Endothelial cell (in vitro differentiated cells): ENCODE data around the gene MS4A7. TPM values are rescaled to one million over a fixed set of nuclear protein-coding genes. Genes with fewer than 3 reads are reported as not detected.

ENCODE experiments used
- DNase-seq: peaks from one replicate; pipeline ENCODE4 v3.0.0; 2021; ENCODE audit warnings: low spot score
- H3K27ac Mint-ChIP-seq: one replicate; pipeline ENCODE4 v1.8.0; 2021; ENCODE audit warnings: mixed read lengths, inconsistent platforms; ENCODE audit not compliant: unreplicated experiment
- H3K27me3 Mint-ChIP-seq: one replicate; pipeline ENCODE4 v1.8.0; 2021; ENCODE audit warnings: mild to moderate bottlenecking, moderate library complexity, mixed read lengths, inconsistent platforms; ENCODE audit not compliant: unreplicated experiment
- H3K36me3 Mint-ChIP-seq: one replicate; pipeline ENCODE4 v1.8.0; 2021; ENCODE audit warnings: mild to moderate bottlenecking, low read depth, mixed read lengths, inconsistent platforms; ENCODE audit not compliant: unreplicated experiment
- H3K4me1 Mint-ChIP-seq: one replicate; pipeline ENCODE4 v1.8.0; 2021; ENCODE audit warnings: mild to moderate bottlenecking, mixed read lengths, inconsistent platforms; ENCODE audit not compliant: unreplicated experiment
- H3K4me3 Mint-ChIP-seq: one replicate; pipeline ENCODE4 v1.8.0; 2021; ENCODE audit warnings: mild to moderate bottlenecking, mixed read lengths, inconsistent platforms; ENCODE audit not compliant: unreplicated experiment
- H3K9me3 Mint-ChIP-seq: one replicate; pipeline ENCODE4 v1.8.0; 2021; ENCODE audit warnings: mixed read lengths, inconsistent platforms; ENCODE audit not compliant: unreplicated experiment
- CTCF ChIP-seq: fragments of 200-600 bp; sonication (generic); IDR thresholded peaks from one replicate; pipeline ENCODE4 v1.5.0; 2021; ENCODE audit warnings: antibody characterized with exemption; ENCODE audit not compliant: unreplicated experiment
- total RNA-seq: library from RNA; stranded (reverse); fragmentation: NEBNext Ultra II Directional; extraction: Animal tissue kit (Norgen Biotek cat#: 25700); gene quantifications from one replicate; pipeline ENCODE4 v1.2.1, GENCODE V29; 2021; ENCODE audit not compliant: unreplicated experiment

Gene MS4A7
- total RNA-seq, 1 donor from 2014 or later, result not detected

DNA sequence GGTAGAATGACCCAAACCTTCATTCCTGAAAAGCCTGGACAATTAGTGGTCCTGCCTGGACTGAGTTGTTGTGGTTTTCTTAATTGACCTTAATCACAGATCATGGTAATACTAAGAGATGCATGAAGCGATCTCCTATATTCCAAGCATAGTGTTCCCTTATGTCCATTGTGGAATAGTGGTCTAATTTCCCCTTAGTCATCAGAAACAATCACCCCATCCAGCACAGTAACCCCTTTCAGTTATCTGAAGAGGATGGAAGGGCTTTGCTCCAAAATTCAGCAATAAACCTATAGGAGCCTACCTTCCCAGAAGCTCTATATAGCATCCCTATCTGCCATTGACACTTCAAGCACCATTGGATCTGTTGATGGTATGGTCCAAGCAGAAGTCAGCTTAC, 44.3 kb downstream of the MS4A7 start:
- Mint-ChIP-seq H3K9me3 (no peaks in the 10 kb centered on the region), H3K36me3 (no peaks in the 10 kb centered on the region), H3K4me3 (no peak overlapping the region), H3K4me1 (no peaks in the 10 kb centered on the region), H3K27ac (no peak overlapping the region), H3K27me3 (no peaks in the 10 kb centered on the region)
- DNase-seq, result no peak
- TF ChIP-seq CTCF, result no peak

DNA sequence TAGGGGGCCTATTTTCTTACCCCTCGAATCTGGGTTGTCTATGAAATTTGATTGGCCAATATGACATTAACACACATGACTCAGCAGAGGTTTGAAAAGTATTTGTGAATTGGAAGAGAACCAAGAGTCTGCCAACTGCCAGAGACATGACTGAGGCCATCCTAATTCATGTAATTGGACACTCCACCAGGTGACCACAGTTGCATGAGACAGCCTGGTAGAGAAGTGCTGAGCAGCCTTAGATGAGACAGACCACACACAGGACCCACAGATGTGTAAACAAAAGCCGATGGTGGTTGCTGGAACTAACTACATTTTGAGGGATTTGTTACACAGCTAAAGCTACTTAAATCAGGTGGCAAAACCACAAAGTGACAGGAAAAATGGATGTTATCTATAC, 50.2 kb downstream of the MS4A7 start:
- no peak for DNase-seq
- H3K36me3 Mint-ChIP-seq, result no peaks in the 10 kb centered on the region
- H3K27ac Mint-ChIP-seq, result no peak overlapping the region
- H3K27me3 Mint-ChIP-seq, result peaks cover 2% of the 10 kb centered on the region
- H3K4me1 Mint-ChIP-seq, result no peaks in the 10 kb centered on the region
- H3K9me3 Mint-ChIP-seq, result no peaks in the 10 kb centered on the region
- no peak for TF ChIP-seq CTCF
- no peak overlapping the region for H3K4me3 Mint-ChIP-seq

GRCh38 chr11:60429272-60429671, 50.9 kb downstream of the MS4A7 start, which contains the start of gene MS4A5:
MS4A5 (plus strand) TSS chr11:60429572; CDS start chr11:60429675, 103 bp downstream.
- TF ChIP-seq CTCF, result no peak
- no peaks in the 10 kb centered on the region for H3K9me3 Mint-ChIP-seq

DNA sequence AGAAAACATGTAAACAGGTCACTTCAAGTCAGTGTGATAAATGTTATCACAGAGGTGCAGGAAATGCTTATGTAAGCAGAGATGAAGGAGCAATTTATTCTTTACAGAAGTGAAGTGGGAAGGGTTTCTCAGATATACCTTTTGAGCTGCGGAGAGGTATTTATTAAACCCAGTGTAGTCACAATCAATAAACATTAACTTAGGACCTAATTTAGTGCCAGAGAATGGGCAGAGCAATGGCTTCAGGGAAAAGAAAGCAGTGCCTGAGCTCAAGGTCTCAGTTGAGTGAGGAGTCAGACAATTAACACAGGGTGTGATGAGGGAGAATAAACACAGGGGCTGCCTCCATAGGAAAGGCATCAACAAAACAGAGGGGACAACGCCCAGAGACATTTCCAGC, 52.9 kb downstream of the MS4A7 start:
- DNase-seq, result no peak
- H3K4me1 Mint-ChIP-seq, result no peaks in the 10 kb centered on the region
- no peak for TF ChIP-seq CTCF
- no peak overlapping the region for H3K4me3 Mint-ChIP-seq
- no peak overlapping the region for H3K27ac Mint-ChIP-seq
- peaks cover 2% of the 10 kb centered on the region for H3K27me3 Mint-ChIP-seq
- no peaks in the 10 kb centered on the region for H3K9me3 Mint-ChIP-seq
- H3K36me3 Mint-ChIP-seq, result no peaks in the 10 kb centered on the region

More at GRCh38 chr11:60429272-60429671, 50.9 kb downstream of the MS4A7 start, which contains the start of gene MS4A5:
- H3K36me3 Mint-ChIP-seq, result no peaks in the 10 kb centered on the region
- peaks cover 2% of the 10 kb centered on the region for H3K27me3 Mint-ChIP-seq
- no peaks in the 10 kb centered on the region for H3K4me1 Mint-ChIP-seq
- no peak for DNase-seq
- no peak within 1 kb of the TSS for H3K4me3 Mint-ChIP-seq
- no peak within 1 kb of the TSS for H3K27ac Mint-ChIP-seq

DNA sequence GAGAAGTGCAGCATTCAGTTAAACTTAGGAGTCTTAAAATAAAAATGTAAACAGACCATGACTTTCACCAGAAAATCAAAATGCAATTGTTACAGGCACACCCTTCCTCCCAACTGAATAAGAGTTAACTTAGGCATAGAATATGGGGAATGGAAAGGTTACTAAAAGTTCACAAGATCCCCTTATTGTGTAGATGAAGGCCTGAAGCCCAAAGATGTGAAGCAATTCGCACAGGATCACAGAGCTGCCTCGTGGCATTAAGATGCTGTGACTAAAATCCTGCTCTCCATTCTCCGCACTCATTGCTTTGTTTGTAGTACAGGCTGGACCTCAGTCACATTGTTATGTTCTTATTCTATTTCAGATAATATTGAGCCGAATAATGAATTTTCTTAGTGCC, 55.1 kb downstream of the MS4A7 start:
- TF ChIP-seq CTCF, result no peak
- H3K27ac Mint-ChIP-seq, result no peak overlapping the region
- no peaks in the 10 kb centered on the region for H3K4me1 Mint-ChIP-seq
- DNase-seq, result no peak
- no peaks in the 10 kb centered on the region for H3K9me3 Mint-ChIP-seq
- H3K36me3 Mint-ChIP-seq, result no peaks in the 10 kb centered on the region
- no peak overlapping the region for H3K4me3 Mint-ChIP-seq
- peaks cover 2% of the 10 kb centered on the region for H3K27me3 Mint-ChIP-seq

Other genes starting within 250 kb of the MS4A7 start
- gene MS4A6A, start 195.4 kb upstream of the MS4A7 start, total RNA-seq, result not detected
- gene MS4A4E, start 135.4 kb upstream of the MS4A7 start, total RNA-seq, result not detected
- gene MS4A4A, start 97.9 kb upstream of the MS4A7 start, total RNA-seq, result not detected
- gene MS4A6E, start 51.3 kb upstream of the MS4A7 start, total RNA-seq, result not detected
- gene MS4A14, start 17.9 kb downstream of the MS4A7 start, total RNA-seq, result not detected
- not detected for gene MS4A5, start 51.0 kb downstream of the MS4A7 start, total RNA-seq
- not detected for gene MS4A1, start 77.3 kb downstream of the MS4A7 start, total RNA-seq
- gene MS4A12, start 114.2 kb downstream of the MS4A7 start, total RNA-seq, result not detected
- not detected for gene MS4A13, start 136.9 kb downstream of the MS4A7 start, total RNA-seq